GM23338 (cell line): ENCODE data around the gene ZNF365. TPM values are rescaled to one million over a fixed set of nuclear protein-coding genes. Genes with fewer than 3 reads are reported as not detected.

Experiments
- ATAC-seq: fragments of 200-7000 bp; cut with Tn5 transposase; 3 replicates; pipeline ENCODE4 v1.9.1; 2020
- DNase-seq: peaks from one replicate; pipeline ENCODE4 v3.0.0-alpha.2; 2015; ENCODE audit warnings: low spot score
- H2AFZ ChIP-seq: fragments of 200-600 bp; sonication (generic); 2 replicates; pipeline ENCODE4 v1.8.0; 2016; ENCODE audit warnings: antibody characterized with exemption, mild to moderate bottlenecking, moderate library complexity
- H3F3A ChIP-seq: fragments of 200-600 bp; sonication (generic); replicated peaks from 2 replicates; pipeline ENCODE4 v1.8.0; 2017; ENCODE audit warnings: antibody characterized with exemption, mixed run types, low read depth
- H3K27ac ChIP-seq: fragments of 200-600 bp; sonication (generic); 2 replicates; pipeline ENCODE4 v1.6.1; 2016; ENCODE audit warnings: low read depth
- H3K27me3 ChIP-seq: fragments of 200-600 bp; sonication (generic); 2 replicates; pipeline ENCODE4 v1.8.0; 2016; ENCODE audit warnings: mild to moderate bottlenecking, mixed run types, moderate library complexity; ENCODE audit not compliant: insufficient read depth
- H3K36me3 ChIP-seq: fragments of 200-600 bp; sonication (generic); 2 replicates; pipeline ENCODE4 v1.8.0; 2016; ENCODE audit warnings: mild to moderate bottlenecking; ENCODE audit not compliant: insufficient read depth
- H3K4me1 ChIP-seq: fragments of 200-600 bp; sonication (generic); 2 replicates; pipeline ENCODE4 v1.8.0; 2016; ENCODE audit warnings: mild to moderate bottlenecking, moderate library complexity; ENCODE audit not compliant: insufficient read depth
- H3K4me2 ChIP-seq: fragments of 200-600 bp; sonication (generic); 2 replicates; pipeline ENCODE4 v1.7.1; 2017; ENCODE audit warnings: mixed run types
- H3K4me3 ChIP-seq: fragments of 200-600 bp; sonication (generic); 2 replicates; pipeline ENCODE4 v1.6.1; 2016; ENCODE audit warnings: mixed run types
- H3K79me2 ChIP-seq: fragments of 200-600 bp; sonication (generic); replicated peaks from 2 replicates; pipeline ENCODE4 v1.8.0; 2017; ENCODE audit warnings: mild to moderate bottlenecking; ENCODE audit not compliant: insufficient read depth
- H3K9me2 ChIP-seq: fragments of 200-600 bp; sonication (generic); 2 replicates; pipeline ENCODE4 v1.8.0; 2017; ENCODE audit not compliant: insufficient read depth
- H4K20me1 ChIP-seq: fragments of 200-600 bp; sonication (generic); replicated peaks from 2 replicates; pipeline ENCODE4 v1.8.0; 2017; ENCODE audit warnings: mild to moderate bottlenecking; ENCODE audit not compliant: insufficient read depth
- H3K27ac Mint-ChIP-seq: 2 replicates; pipeline ENCODE4 v1.8.0; 2020; ENCODE audit warnings: inconsistent platforms, mild to moderate bottlenecking, moderate library complexity, mixed read lengths
- H3K27me3 Mint-ChIP-seq: 3 replicates; pipeline ENCODE4 v1.8.0; 2022; ENCODE audit warnings: low read depth, mild to moderate bottlenecking, moderate library complexity, mixed read lengths, inconsistent platforms; ENCODE audit not compliant: insufficient read depth, poor library complexity
- H3K36me3 Mint-ChIP-seq: 3 replicates; pipeline ENCODE4 v1.8.0; 2021; ENCODE audit warnings: low read depth, mild to moderate bottlenecking, inconsistent platforms, moderate library complexity, mixed read lengths
- H3K4me1 Mint-ChIP-seq: 3 replicates; pipeline ENCODE4 v1.8.0; 2020; ENCODE audit warnings: mild to moderate bottlenecking, inconsistent platforms, mixed read lengths
- H3K4me3 Mint-ChIP-seq: 3 replicates; pipeline ENCODE4 v1.8.0; 2021; ENCODE audit warnings: moderate library complexity, mild to moderate bottlenecking, inconsistent platforms, mixed read lengths
- H3K9me3 Mint-ChIP-seq: 3 replicates; pipeline ENCODE4 v1.8.0; 2020; ENCODE audit warnings: moderate library complexity, mild to moderate bottlenecking, inconsistent platforms, mixed read lengths
- STAT1 ChIP-seq: IDR thresholded peaks from one replicate; pipeline ENCODE4 v1.6.1; 2016; ENCODE audit warnings: antibody characterized with exemption; ENCODE audit not compliant: unreplicated experiment
- polyA plus RNA-seq: library from polyadenylated mRNA; unstranded; fragments of >200 nt; fragmentation: Nextera tagmentation; extraction: Ambion mirVana; gene quantifications from 2 replicates; pipeline ENCODE4 v1.2.1, GENCODE V29; 2016
- total RNA-seq: library from RNA; depleted of rRNA; stranded (reverse); fragments of >200 nt; shearing (Covaris generic); gene quantifications from 2 replicates; pipeline ENCODE4 v1.2.3, GENCODE V29; 2014
- TF ChIP-seq, protein P1 (sequence below): fragments of 250-450 bp; sonication (Bioruptor Pico); IDR thresholded peaks from 2 replicates; pipeline ENCODE4 v1.5.0; 2020; ENCODE audit warnings: mild to moderate bottlenecking, moderate library complexity

The ZNF365 gene
- total and polyA plus RNA-seq, 2 experiments from 2014 or later, result 0.19 to 0.59 TPM

DNA sequence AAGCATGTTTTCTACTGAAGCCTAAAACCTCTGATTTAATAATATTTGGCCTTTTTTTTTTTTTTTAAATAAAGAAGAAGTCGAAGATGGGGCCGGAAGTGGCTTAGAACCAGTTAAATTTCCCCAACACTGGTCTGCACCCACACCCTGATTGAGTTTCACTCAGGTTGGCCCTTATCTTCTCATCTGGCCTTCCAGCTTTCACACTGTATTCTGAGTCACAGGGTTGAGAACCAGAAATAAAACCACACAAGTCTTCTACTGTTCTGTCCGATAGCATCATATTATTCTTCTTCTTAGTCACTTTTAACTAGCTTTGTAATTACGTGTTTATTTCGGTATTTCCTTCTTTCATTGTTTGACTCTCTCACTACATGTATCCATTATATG, 9.9 kb downstream of the ZNF365 start:
- H3K27ac ChIP-seq, result no peak overlapping the region

More for the DNA sequence above, 9.9 kb downstream of the ZNF365 start:
- no peak for DNase-seq
- no peak overlapping the region for H3K4me3 Mint-ChIP-seq
- Histone ChIP-seq H3F3A (no peaks in the 10 kb centered on the region), H3K4me1 (peaks cover 5% of the 10 kb centered on the region; the same call in 1 of the 2 replicates), H2AFZ (no peak overlapping the region), H3K4me3 (no peak overlapping the region), H3K4me2 (no peak overlapping the region), H3K79me2 (no peaks in the 10 kb centered on the region), H3K36me3 (no peaks in the 10 kb centered on the region), H3K27me3 (no peaks in the 10 kb centered on the region), H3K9me2 (no peaks in the 10 kb centered on the region), H4K20me1 (no peaks in the 10 kb centered on the region)
- H3K4me1 Mint-ChIP-seq, result peaks cover 9% of the 10 kb centered on the region
- TF ChIP-seq, protein P1, sequence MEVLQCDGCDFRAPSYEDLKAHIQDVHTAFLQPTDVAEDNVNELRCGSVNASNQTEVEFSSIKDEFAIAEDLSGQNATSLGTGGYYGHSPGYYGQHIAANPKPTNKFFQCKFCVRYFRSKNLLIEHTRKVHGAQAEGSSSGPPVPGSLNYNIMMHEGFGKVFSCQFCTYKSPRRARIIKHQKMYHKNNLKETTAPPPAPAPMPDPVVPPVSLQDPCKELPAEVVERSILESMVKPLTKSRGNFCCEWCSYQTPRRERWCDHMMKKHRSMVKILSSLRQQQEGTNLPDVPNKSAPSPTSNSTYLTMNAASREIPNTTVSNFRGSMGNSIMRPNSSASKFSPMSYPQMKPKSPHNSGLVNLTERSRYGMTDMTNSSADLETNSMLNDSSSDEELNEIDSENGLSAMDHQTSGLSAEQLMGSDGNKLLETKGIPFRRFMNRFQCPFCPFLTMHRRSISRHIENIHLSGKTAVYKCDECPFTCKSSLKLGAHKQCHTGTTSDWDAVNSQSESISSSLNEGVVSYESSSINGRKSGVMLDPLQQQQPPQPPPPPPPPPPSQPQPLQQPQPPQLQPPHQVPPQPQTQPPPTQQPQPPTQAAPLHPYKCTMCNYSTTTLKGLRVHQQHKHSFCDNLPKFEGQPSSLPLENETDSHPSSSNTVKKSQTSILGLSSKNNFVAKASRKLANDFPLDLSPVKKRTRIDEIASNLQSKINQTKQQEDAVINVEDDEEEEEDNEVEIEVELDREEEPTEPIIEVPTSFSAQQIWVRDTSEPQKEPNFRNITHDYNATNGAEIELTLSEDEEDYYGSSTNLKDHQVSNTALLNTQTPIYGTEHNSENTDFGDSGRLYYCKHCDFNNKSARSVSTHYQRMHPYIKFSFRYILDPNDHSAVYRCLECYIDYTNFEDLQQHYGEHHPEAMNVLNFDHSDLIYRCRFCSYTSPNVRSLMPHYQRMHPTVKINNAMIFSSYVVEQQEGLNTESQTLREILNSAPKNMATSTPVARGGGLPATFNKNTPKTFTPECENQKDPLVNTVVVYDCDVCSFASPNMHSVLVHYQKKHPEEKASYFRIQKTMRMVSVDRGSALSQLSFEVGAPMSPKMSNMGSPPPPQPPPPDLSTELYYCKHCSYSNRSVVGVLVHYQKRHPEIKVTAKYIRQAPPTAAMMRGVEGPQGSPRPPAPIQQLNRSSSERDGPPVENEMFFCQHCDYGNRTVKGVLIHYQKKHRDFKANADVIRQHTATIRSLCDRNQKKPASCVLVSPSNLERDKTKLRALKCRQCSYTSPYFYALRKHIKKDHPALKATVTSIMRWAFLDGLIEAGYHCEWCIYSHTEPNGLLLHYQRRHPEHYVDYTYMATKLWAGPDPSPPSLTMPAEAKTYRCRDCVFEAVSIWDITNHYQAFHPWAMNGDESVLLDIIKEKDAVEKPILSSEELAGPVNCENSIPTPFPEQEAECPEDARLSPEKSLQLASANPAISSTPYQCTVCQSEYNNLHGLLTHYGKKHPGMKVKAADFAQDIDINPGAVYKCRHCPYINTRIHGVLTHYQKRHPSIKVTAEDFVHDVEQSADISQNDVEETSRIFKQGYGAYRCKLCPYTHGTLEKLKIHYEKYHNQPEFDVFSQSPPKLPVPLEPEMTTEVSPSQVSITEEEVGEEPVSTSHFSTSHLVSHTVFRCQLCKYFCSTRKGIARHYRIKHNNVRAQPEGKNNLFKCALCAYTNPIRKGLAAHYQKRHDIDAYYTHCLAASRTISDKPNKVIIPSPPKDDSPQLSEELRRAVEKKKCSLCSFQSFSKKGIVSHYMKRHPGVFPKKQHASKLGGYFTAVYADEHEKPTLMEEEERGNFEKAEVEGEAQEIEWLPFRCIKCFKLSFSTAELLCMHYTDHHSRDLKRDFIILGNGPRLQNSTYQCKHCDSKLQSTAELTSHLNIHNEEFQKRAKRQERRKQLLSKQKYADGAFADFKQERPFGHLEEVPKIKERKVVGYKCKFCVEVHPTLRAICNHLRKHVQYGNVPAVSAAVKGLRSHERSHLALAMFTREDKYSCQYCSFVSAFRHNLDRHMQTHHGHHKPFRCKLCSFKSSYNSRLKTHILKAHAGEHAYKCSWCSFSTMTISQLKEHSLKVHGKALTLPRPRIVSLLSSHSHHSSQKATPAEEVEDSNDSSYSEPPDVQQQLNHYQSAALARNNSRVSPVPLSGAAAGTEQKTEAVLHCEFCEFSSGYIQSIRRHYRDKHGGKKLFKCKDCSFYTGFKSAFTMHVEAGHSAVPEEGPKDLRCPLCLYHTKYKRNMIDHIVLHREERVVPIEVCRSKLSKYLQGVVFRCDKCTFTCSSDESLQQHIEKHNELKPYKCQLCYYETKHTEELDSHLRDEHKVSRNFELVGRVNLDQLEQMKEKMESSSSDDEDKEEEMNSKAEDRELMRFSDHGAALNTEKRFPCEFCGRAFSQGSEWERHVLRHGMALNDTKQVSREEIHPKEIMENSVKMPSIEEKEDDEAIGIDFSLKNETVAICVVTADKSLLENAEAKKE (CRISPR knock-in tag), result no peak
- TF ChIP-seq STAT1, result no peak
- no peak overlapping the region for H3K27ac Mint-ChIP-seq
- H3K9me3 Mint-ChIP-seq, result no peaks in the 10 kb centered on the region
- no peak for ATAC-seq
- H3K27me3 Mint-ChIP-seq, result no peaks in the 10 kb centered on the region
- no peaks in the 10 kb centered on the region for H3K36me3 Mint-ChIP-seq
